Caco-2 (cell line): Measurements from ENCODE around the gene RIMOC1. TPM values are rescaled to one million over a fixed set of nuclear protein-coding genes. Genes with fewer than 3 reads are reported as not detected.

Experiments
- BruUV-seq: library from RNA; stranded (reverse); fragments of 400-500 nt; replicated peaks from 2 replicates; lab custom pipeline; 2021; lab: Mats Ljungman, UMichigan
- CTCF ChIA-PET: fragments of 300-600 bp; sonication (Branson Sonifier 250); formaldehyde crosslinking; loops from one replicate; lab custom pipeline; 2022; ENCODE audit warnings: antibody characterized with exemption; lab: Charles Lee
- POLR2A ChIA-PET: fragments of 300-600 bp; sonication (Branson Sonifier 250); formaldehyde crosslinking; loops from one replicate; lab custom pipeline; 2022; ENCODE audit warnings: antibody characterized with exemption; lab: Charles Lee
- DNase-seq, 2 experiments: peaks; one replicate each; pipeline versions ENCODE4 v3.0.0 to v3.0.0-alpha.2; 2020 to 2022
- H3K27me3 ChIP-seq: replicated peaks from 2 replicates; pipeline ENCODE4 v1.6.0; 2011; ENCODE audit warnings: low read length; ENCODE audit not compliant: control insufficient read depth, insufficient read depth
- H3K36me3 ChIP-seq: 2 replicates; pipeline ENCODE4 v1.5.1; 2011; ENCODE audit warnings: low read length; ENCODE audit not compliant: control insufficient read depth, insufficient read depth
- H3K4me1 ChIP-seq: fragments of 250-450 bp; sonication (Bioruptor Pico); 2 replicates; pipeline ENCODE4 v1.5.1; 2020; ENCODE audit warnings: mild to moderate bottlenecking
- H3K4me3 ChIP-seq: 2 replicates; pipeline ENCODE4 v1.5.1; 2011; ENCODE audit warnings: low read depth, mild to moderate bottlenecking, control low read depth, low read length
- H3K9me3 ChIP-seq: fragments of 250-450 bp; sonication (Bioruptor Pico); 2 replicates; pipeline ENCODE4 v1.5.1; 2020; ENCODE audit warnings: mild to moderate bottlenecking, moderate library complexity
- H3K27ac Mint-ChIP-seq: one replicate; pipeline ENCODE4 v1.8.0; 2022; ENCODE audit warnings: mixed read lengths; ENCODE audit not compliant: unreplicated experiment
- H3K27me3 Mint-ChIP-seq: one replicate; pipeline ENCODE4 v1.8.0; 2022; ENCODE audit warnings: mixed read lengths; ENCODE audit not compliant: insufficient read depth, unreplicated experiment
- H3K36me3 Mint-ChIP-seq: one replicate; pipeline ENCODE4 v1.8.0; 2022; ENCODE audit warnings: mild to moderate bottlenecking, mixed read lengths; ENCODE audit not compliant: insufficient read depth, unreplicated experiment
- H3K4me1 Mint-ChIP-seq: one replicate; pipeline ENCODE4 v1.8.0; 2022; ENCODE audit warnings: low read depth, mixed read lengths; ENCODE audit not compliant: unreplicated experiment
- H3K4me3 Mint-ChIP-seq: one replicate; pipeline ENCODE4 v1.8.0; 2022; ENCODE audit warnings: mild to moderate bottlenecking, moderate library complexity, mixed read lengths; ENCODE audit not compliant: unreplicated experiment
- H3K9me3 Mint-ChIP-seq: one replicate; pipeline ENCODE4 v1.8.0; 2022; ENCODE audit warnings: mixed read lengths; ENCODE audit not compliant: unreplicated experiment
- CTCF ChIP-seq, 2 experiments: fragments of 200-600 bp in 1 of 2; IDR thresholded peaks; 1 replicate in 1 of 2; 2 replicates in 1 of 2; pipeline versions ENCODE4 v1.5.1 to v1.8.0; 2011 to 2022; ENCODE audit warnings: antibody characterized with exemption in 1 of 2, control low read depth in 1 of 2, inconsistent platforms in 1 of 2, low read depth in 1 of 2, low read length in 1 of 2, mild to moderate bottlenecking in 1 of 2, moderate library complexity in 1 of 2; ENCODE audit not compliant: insufficient read depth in 1 of 2, severe bottlenecking in 1 of 2, unreplicated experiment in 1 of 2
- intact Hi-C: fragments of 100-400 bp; cut with micrococcal nuclease; formaldehyde crosslinking; loops from one replicate; pipeline ENCODE4 v1.10.0; 2022; ENCODE audit not compliant: unreplicated experiment
- total RNA-seq: library from RNA; stranded (reverse); gene quantifications from 2 replicates; pipeline ENCODE4 v1.2.3, GENCODE V29; 2022

Gene RIMOC1
- total RNA-seq, 1 experiment from 2014 or later, result 30.2 TPM

GRCh38 chr5:41903382-41903891 is 707 bp upstream of the RIMOC1 start:
- BruUV-seq, result TSS peak; percentile 100
- Histone ChIP-seq H3K9me3 (no peaks in the 10 kb centered on the region), H3K27me3 (no peaks in the 10 kb centered on the region), H3K4me1 (no peaks in the 10 kb centered on the region), H3K36me3 (no peaks in the 10 kb centered on the region; the same call in 1 of the 2 replicates), H3K4me3 (peak overlapping the region; percentile 39)
- no peak for TF ChIP-seq CTCF (IDR thresholded peaks at IDR 0.05; ENCODE audit: insufficient read depth in 1 of 2, low read depth in 1 of 2, low read length in 1 of 2, severe bottlenecking in 1 of 2, unreplicated experiment in 1 of 2)
- Mint-ChIP-seq H3K27me3 (no peaks in the 10 kb centered on the region), H3K36me3 (peaks cover 45% of the 10 kb centered on the region), H3K4me3 (peak overlapping the region; percentile 91), H3K9me3 (no peaks in the 10 kb centered on the region), H3K27ac (peak overlapping the region; percentile 97), H3K4me1 (no peaks in the 10 kb centered on the region)
- POLR2A ChIA-PET, result interaction anchor here (0.6 to 1.7 kb wide), 6 partner anchors 22 to 1117 kb away, joined by 3 to 22 read pairs (median 4); partner anchors contain the start of genes FBXO4 and OXCT1
- intact Hi-C loops, result no loop called here
- CTCF ChIA-PET, result interaction anchor here (0.6 to 1.6 kb wide), 4 partner anchors 22 to 154 kb away, joined by 3 to 5 read pairs (median 4); partner anchors contain the start of gene FBXO4
- no peak for DNase-seq

DNA sequence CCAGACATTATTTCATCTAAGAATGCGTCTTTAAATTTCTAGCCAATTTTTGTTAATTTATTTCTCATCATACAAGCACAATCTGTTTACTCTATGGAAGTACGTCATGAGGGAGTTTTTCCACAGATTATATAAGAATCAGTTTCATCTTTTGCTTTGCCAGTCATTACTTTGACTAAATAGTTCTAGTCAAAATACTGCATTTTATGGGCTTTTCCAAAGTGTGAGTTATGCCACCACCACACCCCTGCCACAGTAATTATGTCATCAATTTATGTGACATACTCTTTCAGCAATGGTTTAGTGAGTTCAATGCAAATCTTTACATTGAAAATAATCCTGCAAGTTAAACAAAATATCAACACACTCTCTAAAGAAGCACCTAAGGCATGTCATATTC is 2.0 kb downstream of the RIMOC1 start:
- no peak overlapping the region for H3K4me3 ChIP-seq
- TF ChIP-seq CTCF (IDR thresholded peaks at IDR 0.05; ENCODE audit: insufficient read depth in 1 of 2, low read depth in 1 of 2, low read length in 1 of 2, severe bottlenecking in 1 of 2, unreplicated experiment in 1 of 2), result no peak
- ChIA-PET POLR2A (no interaction called here), CTCF (no interaction called here)
- Mint-ChIP-seq H3K27me3 (no peaks in the 10 kb centered on the region), H3K27ac (no peak overlapping the region), H3K4me3 (no peak overlapping the region), H3K36me3 (peaks cover 57% of the 10 kb centered on the region), H3K4me1 (no peaks in the 10 kb centered on the region), H3K9me3 (no peaks in the 10 kb centered on the region)
- H3K4me1 ChIP-seq, result no peaks in the 10 kb centered on the region
- intact Hi-C loops, result no loop called here
- DNase-seq, result no peak
- no peaks in the 10 kb centered on the region for H3K9me3 ChIP-seq
- no TSS peak for BruUV-seq
- no peaks in the 10 kb centered on the region; the same call in 1 of the 2 replicates for H3K36me3 ChIP-seq
- H3K27me3 ChIP-seq, result no peaks in the 10 kb centered on the region

DNA sequence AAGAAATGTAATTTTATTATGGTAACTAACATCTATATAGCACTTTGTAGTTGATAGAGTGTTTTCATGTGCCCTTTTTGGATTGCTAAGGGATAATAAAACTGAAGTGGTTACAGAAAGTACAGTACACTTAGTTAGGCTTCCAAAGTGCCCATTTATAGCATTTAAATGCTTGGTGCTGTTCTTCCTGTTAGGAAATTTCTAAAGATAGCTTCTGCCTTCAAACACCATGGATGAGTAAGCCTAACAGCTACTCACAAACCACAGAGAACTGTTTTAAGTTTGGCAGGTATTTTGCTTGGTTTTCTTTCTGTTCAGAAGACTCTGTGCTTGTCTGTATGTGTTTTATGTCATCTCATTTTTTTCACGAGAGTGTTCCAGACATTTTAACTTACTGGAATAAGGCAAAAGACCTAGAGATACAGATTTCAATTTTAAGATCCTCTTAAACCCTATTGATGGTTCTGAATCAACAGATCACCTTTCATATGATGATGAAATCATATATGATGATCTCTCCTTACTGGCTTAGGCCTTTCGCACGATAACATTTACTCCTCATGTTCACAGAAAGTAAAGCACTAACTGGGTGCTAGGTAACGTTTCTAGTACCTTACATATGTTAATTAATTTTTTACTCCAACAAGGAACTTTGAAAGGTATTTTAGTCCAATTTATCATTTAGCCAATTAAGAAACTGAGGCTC is 4.4 kb downstream of the RIMOC1 start:
- DNase-seq, result no peak
- H3K4me1 Mint-ChIP-seq, result no peaks in the 10 kb centered on the region
- H3K4me3 Mint-ChIP-seq, result no peak overlapping the region
- TF ChIP-seq CTCF (IDR thresholded peaks at IDR 0.05; ENCODE audit: insufficient read depth in 1 of 2, low read depth in 1 of 2, low read length in 1 of 2, severe bottlenecking in 1 of 2, unreplicated experiment in 1 of 2), result no peak
- no TSS peak for BruUV-seq
- no peaks in the 10 kb centered on the region for H3K27me3 Mint-ChIP-seq
- no peaks in the 10 kb centered on the region; the same call in 1 of the 2 replicates for H3K36me3 ChIP-seq
- peaks cover 57% of the 10 kb centered on the region for H3K36me3 Mint-ChIP-seq
- no peak overlapping the region for H3K27ac Mint-ChIP-seq
- no peaks in the 10 kb centered on the region for H3K4me1 ChIP-seq
- intact Hi-C loops, result no loop called here
- no peak overlapping the region for H3K4me3 ChIP-seq
- no peaks in the 10 kb centered on the region for H3K9me3 Mint-ChIP-seq
- ChIA-PET CTCF (no interaction called here), POLR2A (no interaction called here)
- no peaks in the 10 kb centered on the region for H3K27me3 ChIP-seq
- H3K9me3 ChIP-seq, result no peaks in the 10 kb centered on the region
